Nephron (organoid): ENCODE measurements around the gene ADGRG6.

Experiments
- H3K27ac Mint-ChIP-seq, 3 experiments: 2 replicates each; pipeline ENCODE4 v1.8.0; 2020; ENCODE audit warnings: mixed read lengths in 3 of 3, mild to moderate bottlenecking in 2 of 3, moderate library complexity in 1 of 3
- H3K27me3 Mint-ChIP-seq: 2 replicates; pipeline ENCODE4 v1.8.0; 2021; ENCODE audit warnings: low read depth, mild to moderate bottlenecking, moderate library complexity, mixed read lengths
- H3K36me3 Mint-ChIP-seq: 2 replicates; pipeline ENCODE4 v1.8.0; 2020; ENCODE audit warnings: low read depth, mixed read lengths
- H3K4me1 Mint-ChIP-seq: 2 replicates; pipeline ENCODE4 v1.8.0; 2020; ENCODE audit warnings: mixed read lengths
- H3K4me3 Mint-ChIP-seq, 3 experiments: 2 replicates each; pipeline ENCODE4 v1.8.0; 2020; ENCODE audit warnings: mild to moderate bottlenecking in 3 of 3, mixed read lengths in 3 of 3, moderate library complexity in 2 of 3
- H3K9me3 Mint-ChIP-seq: 2 replicates; pipeline ENCODE4 v1.8.0; 2020; ENCODE audit warnings: mixed read lengths
- CTCF ChIP-seq, 3 experiments: fragments of 200-600 bp; sonication (generic); IDR thresholded peaks; one replicate each; pipeline ENCODE4 v1.5.0; 2021; ENCODE audit warnings: antibody characterized with exemption in 3 of 3; ENCODE audit not compliant: unreplicated experiment in 3 of 3

ADGRG6 gene

DNA sequence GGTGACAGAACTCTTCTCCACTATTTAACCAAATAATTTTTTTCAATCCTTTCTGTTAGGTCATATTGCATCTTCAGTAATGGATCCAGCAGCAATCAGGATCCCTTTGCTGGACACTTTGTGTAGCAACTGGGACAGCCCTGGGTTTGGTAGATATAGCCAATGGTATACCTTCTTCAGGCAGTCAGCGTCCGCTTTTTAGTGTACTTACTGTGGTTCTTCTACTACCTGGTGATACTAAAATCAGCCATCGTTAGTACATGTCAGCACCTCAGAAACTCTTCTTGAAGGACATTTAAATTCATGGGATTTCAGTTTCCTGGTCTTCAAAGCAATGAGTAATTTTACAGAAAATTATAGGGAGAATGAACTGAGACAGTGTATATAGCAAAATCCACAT is 93.5 kb downstream of the ADGRG6 start:
- no peak overlapping the region for H3K4me3 Mint-ChIP-seq
- TF ChIP-seq CTCF (IDR thresholded peaks at IDR 0.05; ENCODE audit: unreplicated experiment in 3 of 3): no peak
- peak overlapping the region in 1 of 3 experiments; percentile 37 for H3K27ac Mint-ChIP-seq
- H3K9me3 Mint-ChIP-seq: no peaks in the 10 kb centered on the region
- peaks cover 13% of the 10 kb centered on the region for H3K4me1 Mint-ChIP-seq
- H3K27me3 Mint-ChIP-seq: no peaks in the 10 kb centered on the region
- H3K36me3 Mint-ChIP-seq: no peaks in the 10 kb centered on the region

- peaks cover 13% of the 10 kb centered on the region for H3K4me1 Mint-ChIP-seq
- H3K4me3 Mint-ChIP-seq: peak overlapping the region in 1 of 3 experiments; percentile 47
- H3K36me3 Mint-ChIP-seq: no peaks in the 10 kb centered on the region
- no peaks in the 10 kb centered on the region for H3K9me3 Mint-ChIP-seq
- H3K27ac Mint-ChIP-seq: peak overlapping the region in 2 of 3 experiments; percentile 45 to 84
- H3K27me3 Mint-ChIP-seq: no peaks in the 10 kb centered on the region
- TF ChIP-seq CTCF (IDR thresholded peaks at IDR 0.05; ENCODE audit: unreplicated experiment in 3 of 3): no peak
Measured at GRCh38 chr6:142395768-142396231, 94.0 kb downstream of the ADGRG6 start.

- no peaks in the 10 kb centered on the region for H3K27me3 Mint-ChIP-seq
- no peak overlapping the region for H3K4me3 Mint-ChIP-seq
- no peaks in the 10 kb centered on the region for H3K36me3 Mint-ChIP-seq
- TF ChIP-seq CTCF (IDR thresholded peaks at IDR 0.05; ENCODE audit: unreplicated experiment in 3 of 3): no peak
- H3K4me1 Mint-ChIP-seq: peaks cover 13% of the 10 kb centered on the region
- H3K9me3 Mint-ChIP-seq: no peaks in the 10 kb centered on the region
- H3K27ac Mint-ChIP-seq: no peak overlapping the region
Measured at GRCh38 chr6:142398353-142398752, 96.5 kb downstream of the ADGRG6 start.

- Mint-ChIP-seq H3K9me3 (no peaks in the 10 kb centered on the region), H3K27ac (no peak overlapping the region), H3K4me1 (peaks cover 13% of the 10 kb centered on the region), H3K4me3 (no peak overlapping the region), H3K27me3 (no peaks in the 10 kb centered on the region), H3K36me3 (no peaks in the 10 kb centered on the region)
- TF ChIP-seq CTCF (IDR thresholded peaks at IDR 0.05; ENCODE audit: unreplicated experiment in 3 of 3): no peak
Measured at GRCh38 chr6:142399739-142400138, 97.9 kb downstream of the ADGRG6 start.

GRCh38 chr6:142400495-142400894 is 98.7 kb downstream of the ADGRG6 start:
- Mint-ChIP-seq H3K9me3 (no peaks in the 10 kb centered on the region), H3K4me3 (no peak overlapping the region), H3K27ac (no peak overlapping the region), H3K36me3 (no peaks in the 10 kb centered on the region), H3K4me1 (peaks cover 8% of the 10 kb centered on the region), H3K27me3 (no peaks in the 10 kb centered on the region)
- TF ChIP-seq CTCF (IDR thresholded peaks at IDR 0.05; ENCODE audit: unreplicated experiment in 3 of 3): no peak

- Mint-ChIP-seq H3K27me3 (no peaks in the 10 kb centered on the region), H3K4me3 (no peak overlapping the region), H3K36me3 (no peaks in the 10 kb centered on the region), H3K9me3 (no peaks in the 10 kb centered on the region), H3K4me1 (peaks cover 4% of the 10 kb centered on the region), H3K27ac (no peak overlapping the region)
- TF ChIP-seq CTCF (IDR thresholded peaks at IDR 0.05; ENCODE audit: unreplicated experiment in 3 of 3): no peak
Measured at GRCh38 chr6:142401838-142402237, 100.0 kb downstream of the ADGRG6 start.
